Measurements from ENCODE around the gene MRC1. TPM values are rescaled to one million over a fixed set of nuclear protein-coding genes. Genes with fewer than 3 reads are reported as not detected.
A peak's percentile ranks its signal among the peaks of the same experiment; 100 is the strongest.

Gene MRC1
- total RNA-seq, 1 donor from 2014 or later, result 370 TPM

GRCh38 chr10:17831896-17832295 is 22.7 kb downstream of the MRC1 start:
- H3K4me1 ChIP-seq, result peaks cover 7% of the 10 kb centered on the region
- H3K9me3 ChIP-seq, result no peaks in the 10 kb centered on the region
- H3K27me3 ChIP-seq, result no peaks in the 10 kb centered on the region
- no peak for TF ChIP-seq CTCF (IDR thresholded peaks at IDR 0.05)
- DNase-seq (no peak), ATAC-seq (no peak)
- H3K27ac ChIP-seq, result no peak overlapping the region
- H3K36me3 ChIP-seq, result peaks cover 3% of the 10 kb centered on the region
- H3K4me3 ChIP-seq, result no peak overlapping the region
- intact Hi-C loops (cut with DNase I), result no loop called here

- ATAC-seq (no peak), DNase-seq (no peak)
- Histone ChIP-seq H3K36me3 (peaks cover 3% of the 10 kb centered on the region), H3K4me1 (peaks cover 20% of the 10 kb centered on the region), H3K27ac (no peak overlapping the region), H3K27me3 (no peaks in the 10 kb centered on the region), H3K9me3 (no peaks in the 10 kb centered on the region), H3K4me3 (no peak overlapping the region)
- TF ChIP-seq CTCF (IDR thresholded peaks at IDR 0.05), result no peak
- intact Hi-C loops (cut with DNase I), result no loop called here
Observed at GRCh38 chr10:17833656-17834055, 24.5 kb downstream of the MRC1 start.

GRCh38 chr10:17835688-17836087 is 26.5 kb downstream of the MRC1 start:
- intact Hi-C loops (cut with DNase I), result no loop called here
- no peak for TF ChIP-seq CTCF (IDR thresholded peaks at IDR 0.05)
- no peak for DNase-seq
- H3K27ac ChIP-seq, result no peak overlapping the region
- no peak overlapping the region for H3K4me3 ChIP-seq
- H3K9me3 ChIP-seq, result no peaks in the 10 kb centered on the region
- no peak for ATAC-seq
- no peaks in the 10 kb centered on the region for H3K27me3 ChIP-seq
- H3K4me1 ChIP-seq, result peaks cover 20% of the 10 kb centered on the region
- no peaks in the 10 kb centered on the region for H3K36me3 ChIP-seq

GRCh38 chr10:17836942-17837341 is 27.8 kb downstream of the MRC1 start:
- peaks cover 20% of the 10 kb centered on the region for H3K4me1 ChIP-seq
- no peaks in the 10 kb centered on the region for H3K9me3 ChIP-seq
- H3K4me3 ChIP-seq, result peak overlapping the region; percentile 28
- no peak for TF ChIP-seq CTCF (IDR thresholded peaks at IDR 0.05)
- H3K27ac ChIP-seq, result no peak overlapping the region
- H3K36me3 ChIP-seq, result no peaks in the 10 kb centered on the region
- no peaks in the 10 kb centered on the region for H3K27me3 ChIP-seq
- ATAC-seq (peak; percentile 79), DNase-seq (no peak)
- intact Hi-C loops (cut with DNase I), result no loop called here

GRCh38 chr10:17838080-17838648 is 29.0 kb downstream of the MRC1 start:
- H3K27me3 ChIP-seq, result no peaks in the 10 kb centered on the region
- H3K36me3 ChIP-seq, result no peaks in the 10 kb centered on the region
- TF ChIP-seq CTCF (IDR thresholded peaks at IDR 0.05), result no peak
- ATAC-seq, result peak; percentile 56
- H3K4me3 ChIP-seq, result no peak overlapping the region
- peaks cover 20% of the 10 kb centered on the region for H3K4me1 ChIP-seq
- H3K27ac ChIP-seq, result no peak overlapping the region
- H3K9me3 ChIP-seq, result no peaks in the 10 kb centered on the region
- DNase-seq, result no peak
- intact Hi-C loops (cut with DNase I), result no loop called here

GRCh38 chr10:17841050-17841449 is 31.9 kb downstream of the MRC1 start:
- no peaks in the 10 kb centered on the region for H3K36me3 ChIP-seq
- H3K27ac ChIP-seq, result no peak overlapping the region
- TF ChIP-seq CTCF (IDR thresholded peaks at IDR 0.05), result no peak
- DNase-seq (no peak), ATAC-seq (no peak)
- intact Hi-C loops (cut with DNase I), result no loop called here
- peaks cover 16% of the 10 kb centered on the region for H3K4me1 ChIP-seq
- H3K9me3 ChIP-seq, result no peaks in the 10 kb centered on the region
- H3K4me3 ChIP-seq, result no peak overlapping the region
- no peaks in the 10 kb centered on the region for H3K27me3 ChIP-seq
